SH-SY5Y (cell line): ENCODE measurements around the gene NOX3.

Experiments
- GATA2 ChIP-seq: IDR thresholded peaks from 2 replicates; pipeline ENCODE4 v1.6.1; 2011; ENCODE audit warnings: mild to moderate bottlenecking, low read depth, low read length
- GATA3 ChIP-seq: IDR thresholded peaks from 2 replicates; pipeline ENCODE4 v1.6.1; 2011; ENCODE audit warnings: low read depth, mild to moderate bottlenecking, low read length, moderate library complexity

GRCh38 chr6:155418017-155418761 lies 37.5 kb downstream of the NOX3 start:
- TF ChIP-seq GATA3 (no peak), GATA2 (no peak)
